Fibroblast of skin of abdomen (primary cell): ENCODE results near the gene SLC7A1. TPM values are rescaled to one million over a fixed set of nuclear protein-coding genes. Genes with fewer than 3 reads are reported as not detected.
"Not testable (repeated sequence)": the region's sequence is repeated elsewhere in the genome, so short reads cannot be mapped to it uniquely, and the experiment has no call there.

Source experiments
- DNase-seq: peaks from one replicate; pipeline ENCODE4 v3.0.0-alpha.2; 2013
- polyA plus RNA-seq, 2 experiments: library from polyadenylated mRNA; unstranded; fragments of 120-200 nt; gene quantifications; one replicate each; pipeline ENCODE4 v1.2.1, GENCODE V29; 2013; ENCODE audit not compliant: insufficient read length in 2 of 2

SLC7A1 gene
- 77.2 TPM for polyA plus RNA-seq (2013, experiment 1 of 2; ENCODE audit: insufficient read length)
- polyA plus RNA-seq (2013, experiment 2 of 2; ENCODE audit: insufficient read length): 73.8 TPM

GRCh38 chr13:29595380-29596063 lies at the start of gene SLC7A1:
Gene SLC7A1, minus strand, starts transcription at chr13:29595688. Its CDS starts 59,500 bp downstream, at chr13:29536188.
- peak; percentile 91 for DNase-seq

DNA sequence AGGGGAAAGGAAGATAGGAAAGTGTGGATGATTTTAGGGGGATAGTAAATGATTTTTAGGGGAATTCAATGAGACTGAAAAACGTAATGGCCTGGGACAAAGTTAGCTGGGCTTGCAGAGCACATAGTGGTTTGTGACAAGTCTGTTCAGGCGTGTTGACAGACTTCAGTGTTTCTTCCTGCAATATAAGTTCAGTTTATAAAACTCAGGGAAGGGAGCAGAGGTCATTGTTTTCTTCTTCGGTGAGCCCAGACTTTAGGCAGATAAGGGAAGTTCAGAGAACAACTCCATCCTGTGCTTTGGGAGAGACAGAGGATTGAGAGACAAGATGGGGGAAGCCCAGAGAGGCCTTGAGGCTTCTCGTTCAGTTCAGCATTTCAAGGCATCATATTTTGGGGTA lies 45.2 kb upstream of the SLC7A1 start:
- no peak for DNase-seq

DNA sequence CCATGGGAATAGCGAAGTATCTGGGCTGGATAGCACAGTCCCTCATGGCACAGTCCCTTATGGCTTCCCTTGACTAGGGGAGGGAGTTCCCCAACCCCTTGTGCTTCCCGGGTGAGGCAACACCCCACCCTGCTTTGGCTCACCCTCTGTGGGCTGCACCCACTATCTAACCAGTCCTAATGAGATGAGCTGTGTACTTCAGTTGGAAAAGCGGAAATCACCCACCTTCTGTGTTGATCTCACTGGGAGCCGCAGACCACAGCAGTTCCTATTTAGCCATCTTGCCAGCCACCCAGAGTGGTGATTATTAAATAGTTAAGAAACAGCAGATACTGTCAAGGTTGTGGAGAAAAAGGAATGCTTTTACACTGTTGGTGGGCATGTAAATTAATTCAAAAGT lies 41.3 kb upstream of the SLC7A1 start:
- not testable (repeated sequence) for DNase-seq

- no peak for DNase-seq
Measured at GRCh38 chr13:29624997-29625396, 29.5 kb upstream of the SLC7A1 start.

GRCh38 chr13:29621841-29622240 lies 26.4 kb upstream of the SLC7A1 start:
- peak; percentile 20 for DNase-seq

DNA sequence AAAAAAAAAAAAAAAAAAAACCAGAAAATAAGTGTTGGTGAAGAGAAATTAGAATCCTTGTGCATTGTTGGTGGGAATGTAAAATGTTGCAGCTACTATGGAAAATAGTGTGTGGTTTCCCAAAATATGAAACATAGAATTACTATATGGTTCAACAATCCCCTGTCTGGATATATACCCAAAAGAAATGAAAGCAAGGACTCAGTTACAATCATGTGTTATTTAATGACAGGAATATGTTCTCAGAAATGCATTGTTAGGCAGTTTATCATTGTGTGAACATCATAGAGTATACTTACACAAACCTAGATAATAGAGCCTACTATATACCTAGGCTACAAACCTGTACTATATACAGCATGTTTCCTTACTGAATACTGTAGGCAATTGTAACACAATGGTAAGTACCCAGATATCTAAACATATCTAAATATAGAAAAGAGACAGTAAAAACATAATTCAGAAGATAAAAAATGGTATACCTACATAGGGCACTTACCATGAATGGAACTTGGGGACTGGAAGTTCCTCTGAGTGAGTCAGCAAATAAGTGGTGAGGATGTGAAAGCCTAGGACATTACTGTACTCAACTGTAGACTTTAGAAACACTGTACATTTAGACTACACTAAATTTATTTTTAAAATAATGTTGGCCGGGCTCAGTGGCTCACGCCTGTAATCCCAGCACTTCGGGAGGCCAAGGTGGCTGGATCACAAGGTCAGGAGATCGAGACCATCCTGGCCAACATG lies 25.7 kb upstream of the SLC7A1 start:
- peak; percentile 71 for DNase-seq

DNA sequence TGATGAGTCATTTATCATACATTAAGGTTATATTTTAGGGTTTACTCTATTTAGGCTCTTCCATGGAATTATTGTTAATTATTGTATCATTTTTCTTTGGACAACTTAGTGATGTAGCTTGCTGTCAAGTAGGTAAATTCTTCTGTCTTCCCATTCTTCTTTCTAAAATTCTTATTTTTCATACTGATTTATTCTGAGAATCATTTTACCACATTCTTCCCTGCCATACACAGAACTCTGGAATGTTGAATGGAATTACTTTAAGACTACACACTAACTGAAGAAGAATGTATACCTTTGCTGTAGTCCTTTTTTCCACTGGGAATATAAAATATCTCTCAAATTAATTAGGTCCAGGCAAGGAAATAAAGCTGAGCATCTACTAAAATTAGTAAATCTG lies 24.5 kb upstream of the SLC7A1 start:
- DNase-seq: peak; percentile 80

- no peak for DNase-seq
Measured at GRCh38 chr13:29613101-29613500, 17.6 kb upstream of the SLC7A1 start.

- peak; percentile 34 for DNase-seq
Measured at GRCh38 chr13:29607465-29607864, 12.0 kb upstream of the SLC7A1 start.

DNA sequence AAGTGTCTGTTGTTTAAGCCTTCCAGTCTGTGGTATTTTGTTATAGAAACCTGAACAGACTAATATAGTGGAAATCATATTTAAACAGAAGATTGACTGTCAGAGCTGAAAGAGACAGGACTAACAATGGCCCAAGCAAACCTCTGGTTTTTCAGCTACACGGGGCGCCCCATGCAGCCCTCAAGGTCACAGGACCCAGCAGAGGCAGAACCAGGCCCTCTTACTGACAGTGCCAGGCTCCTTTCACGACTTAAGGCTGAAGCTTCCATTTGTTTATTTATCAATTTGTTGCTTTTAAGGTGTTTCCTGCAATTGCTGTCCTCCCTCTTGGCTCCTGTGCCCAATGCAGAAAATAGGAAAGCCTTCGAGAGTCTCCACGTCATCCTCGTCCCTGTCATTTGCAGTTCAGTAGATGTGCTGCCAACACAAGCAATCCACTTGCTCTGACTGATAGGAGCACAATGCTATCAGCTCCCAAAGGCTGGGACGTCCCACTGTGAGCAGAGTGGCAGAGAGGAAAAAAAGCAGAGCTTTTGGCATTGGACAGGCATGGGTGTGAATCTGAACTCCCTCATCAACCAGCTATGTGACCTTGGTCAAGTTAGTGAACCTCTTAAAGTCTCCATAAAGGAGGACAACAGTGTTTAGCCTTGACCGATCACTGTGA lies 10.5 kb upstream of the SLC7A1 start:
- DNase-seq: no peak

DNA sequence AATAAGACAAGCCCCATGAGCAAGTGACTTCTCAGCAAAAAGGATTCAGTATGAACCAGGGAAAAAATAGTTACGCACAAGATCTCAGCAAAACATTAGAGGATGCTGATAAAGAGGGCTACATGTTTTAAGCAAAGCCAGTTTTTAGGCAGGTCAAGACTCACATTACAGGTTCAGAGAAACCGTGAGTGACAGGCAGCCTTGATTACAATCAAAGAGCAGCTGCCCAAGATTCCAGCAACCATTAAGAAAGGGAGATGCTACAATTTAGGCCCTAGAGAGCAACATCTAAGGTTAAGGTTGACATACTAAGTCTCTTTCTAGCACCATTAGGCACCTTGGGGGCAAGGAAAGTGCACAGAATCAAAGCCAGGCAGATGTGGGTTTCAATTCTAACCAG lies 2.8 kb upstream of the SLC7A1 start:
- no peak for DNase-seq

GRCh38 chr13:29597706-29598105 lies 2.2 kb upstream of the SLC7A1 start:
- DNase-seq: no peak

DNA sequence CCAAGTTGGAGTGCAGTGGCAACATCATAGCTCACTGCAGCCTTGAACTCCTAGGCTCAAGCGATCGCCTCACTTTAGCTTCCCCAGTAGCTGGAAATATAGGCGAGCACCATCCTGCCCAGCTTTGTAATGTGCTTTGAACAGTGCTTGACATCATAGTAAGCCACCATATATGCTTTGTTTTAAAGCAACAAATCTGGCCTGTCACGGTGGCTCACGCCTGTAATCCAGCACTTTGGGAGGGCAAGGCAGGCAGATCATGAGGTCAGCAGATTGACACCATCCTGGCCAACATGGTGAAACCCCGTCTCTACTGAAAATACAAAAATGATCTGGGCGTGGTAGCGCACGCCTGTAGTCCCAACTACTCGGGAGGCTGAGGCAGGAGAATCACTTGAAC lies 1.8 kb upstream of the SLC7A1 start:
- DNase-seq: no peak

DNA sequence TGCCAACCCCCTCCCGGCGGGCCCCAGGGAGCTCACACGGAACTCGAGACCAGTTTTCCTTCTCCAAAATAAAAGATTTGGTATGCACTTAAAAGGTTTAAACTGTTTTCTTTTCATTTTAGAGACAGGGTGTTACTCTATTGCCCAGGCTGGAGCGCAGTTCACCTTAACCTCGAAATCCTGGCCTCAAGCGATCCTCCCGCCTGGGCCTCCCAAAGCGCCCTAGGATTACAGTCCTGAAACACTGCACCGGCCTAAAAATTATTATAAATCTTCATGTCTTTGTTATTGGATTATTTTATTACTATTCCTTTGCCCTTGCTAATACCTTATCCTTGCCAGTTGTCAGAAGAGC lies 553 bp upstream of the SLC7A1 start:
- DNase-seq: no peak

DNA sequence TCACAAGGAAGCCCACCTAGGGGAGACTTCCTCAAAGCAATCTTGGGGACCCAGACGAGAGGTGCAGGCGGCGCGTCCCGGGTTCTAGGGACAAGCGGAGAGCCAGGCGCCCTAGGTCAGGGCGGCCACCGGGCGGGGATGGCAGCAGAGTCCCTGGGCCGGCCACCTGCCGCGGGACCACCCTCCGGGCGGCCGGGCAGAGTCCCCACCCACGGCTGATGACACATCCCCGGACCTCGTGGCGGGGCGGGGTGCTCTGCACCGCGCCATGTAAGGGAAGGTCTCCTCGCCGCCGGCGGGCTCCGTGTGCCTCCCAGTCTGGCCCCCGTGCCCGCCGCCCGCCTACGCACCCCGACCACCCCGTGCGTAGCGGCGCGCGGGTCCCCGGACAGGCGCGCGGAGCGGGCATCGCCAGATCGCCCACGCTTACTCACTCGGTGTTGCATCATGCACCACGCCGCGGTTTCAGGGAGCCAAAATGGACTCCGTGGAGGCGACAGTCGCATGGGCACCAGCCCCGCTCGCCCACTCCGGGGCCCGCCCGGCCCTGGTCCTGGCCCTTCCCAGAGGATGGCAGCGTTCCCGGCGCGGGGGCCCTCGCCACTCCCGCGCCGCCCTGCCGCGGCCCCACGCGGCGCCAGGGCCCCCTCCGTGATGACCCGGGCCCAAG lies 643 bp downstream of the SLC7A1 start:
- peak; percentile 70 for DNase-seq

DNA sequence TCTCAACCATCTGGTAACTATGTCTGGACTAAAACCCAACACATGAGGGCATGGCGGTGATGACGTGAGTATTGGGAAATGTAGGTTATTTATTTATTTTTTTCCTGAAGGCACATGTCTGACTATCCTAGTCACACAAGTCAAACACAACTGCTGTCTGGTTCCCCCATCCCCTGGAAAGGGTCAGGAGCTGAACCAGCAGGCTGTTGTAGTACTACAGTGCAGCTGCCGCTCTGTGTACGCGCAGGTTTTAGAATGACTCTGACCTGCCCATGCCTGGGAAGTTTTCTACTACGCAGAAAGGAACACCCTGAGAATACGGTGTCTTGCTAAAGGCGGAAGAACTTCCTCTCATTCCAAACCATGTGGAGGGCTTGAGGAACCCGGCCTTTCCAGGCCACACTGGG lies 1.2 kb downstream of the SLC7A1 start:
- peak; percentile 80 for DNase-seq

DNA sequence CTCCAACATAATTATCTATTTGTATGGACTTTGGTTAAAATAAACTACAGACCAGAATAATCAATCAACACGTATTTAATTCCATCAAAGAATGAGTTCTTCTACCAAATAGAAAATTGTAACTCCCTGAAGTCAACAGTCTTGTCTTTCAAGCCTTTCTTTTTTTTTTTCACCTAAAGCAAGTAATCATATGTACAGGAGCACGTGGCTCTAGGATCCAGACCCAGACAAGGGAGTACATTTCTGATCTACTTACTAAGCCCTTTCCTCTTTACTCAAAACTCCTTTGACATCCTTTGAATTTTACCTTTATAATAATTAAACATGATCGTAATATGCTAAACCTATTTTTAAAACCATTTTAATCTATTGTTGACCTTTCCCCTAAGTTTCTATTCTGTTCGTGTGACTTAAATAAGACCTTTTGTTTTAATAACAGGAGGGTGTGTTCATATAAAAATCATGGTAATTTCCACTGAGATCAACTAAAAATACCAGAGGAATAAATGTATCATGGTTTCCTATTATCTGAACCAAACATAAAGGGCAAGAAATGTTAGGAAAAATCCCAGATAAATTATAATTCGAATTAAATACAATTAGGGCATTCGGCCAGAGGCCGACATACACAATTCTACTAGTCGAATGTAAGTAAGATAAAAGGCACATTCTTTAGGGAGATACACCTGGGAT lies 1.7 kb downstream of the SLC7A1 start:
- no peak for DNase-seq

DNA sequence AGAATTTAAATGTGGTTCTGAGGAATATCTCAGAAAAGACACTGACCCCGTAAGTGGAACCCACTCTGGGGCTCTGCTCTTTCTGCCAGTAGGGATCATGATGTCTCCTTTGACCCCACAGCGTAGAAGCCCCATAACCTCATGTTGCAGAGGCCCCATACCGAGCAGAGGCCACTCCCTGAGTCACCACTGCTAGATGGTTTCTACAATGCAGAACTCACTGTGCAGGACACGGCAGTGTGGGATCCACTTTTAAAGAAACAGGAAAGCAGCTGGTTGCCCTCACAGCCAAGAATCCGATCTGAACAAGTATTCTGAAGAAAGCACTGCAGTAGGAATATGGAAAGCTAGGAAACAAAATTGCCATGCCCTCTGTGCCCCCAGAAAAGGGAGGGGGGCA lies 4.2 kb downstream of the SLC7A1 start:
- DNase-seq: no peak

DNA sequence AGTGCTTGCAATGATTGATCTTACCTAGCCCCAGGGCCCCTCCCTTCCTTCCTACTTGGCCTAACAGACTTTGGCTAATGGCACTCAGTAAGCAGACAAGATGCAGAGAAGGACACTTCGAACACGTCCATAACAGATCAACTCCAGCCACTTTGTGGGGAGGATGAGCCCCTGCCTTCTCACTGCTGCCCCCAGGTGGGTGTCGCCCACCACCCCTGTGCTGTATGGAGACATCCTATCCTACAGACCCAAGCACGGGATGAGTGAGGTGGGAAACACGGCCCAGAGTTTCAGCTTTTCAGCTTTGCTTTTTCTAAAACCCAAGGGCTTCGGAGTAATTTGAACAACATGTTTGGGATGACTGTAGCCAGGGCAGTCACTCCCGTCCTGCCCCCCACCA lies 5.5 kb downstream of the SLC7A1 start:
- DNase-seq: no peak

DNA sequence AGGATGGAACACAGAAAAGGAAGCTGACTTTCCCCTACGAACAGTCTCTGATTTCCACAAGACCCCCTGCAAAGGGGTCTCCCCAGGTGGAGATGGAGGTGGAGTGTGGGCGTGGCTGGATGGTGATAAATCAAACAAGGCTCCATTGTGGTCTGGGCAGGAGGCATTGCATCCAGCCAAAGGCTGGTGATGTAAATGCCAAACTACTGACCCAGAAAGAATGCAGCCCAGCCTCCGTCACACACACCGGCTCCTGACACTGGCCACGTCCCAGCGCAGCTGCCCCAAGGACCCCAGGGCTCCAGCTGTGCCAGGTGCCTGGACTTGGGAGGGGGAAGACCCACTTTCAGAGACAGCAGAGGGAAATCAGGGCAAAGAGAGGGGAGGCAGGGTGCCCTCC lies 6.3 kb downstream of the SLC7A1 start:
- DNase-seq: peak; percentile 24

DNA sequence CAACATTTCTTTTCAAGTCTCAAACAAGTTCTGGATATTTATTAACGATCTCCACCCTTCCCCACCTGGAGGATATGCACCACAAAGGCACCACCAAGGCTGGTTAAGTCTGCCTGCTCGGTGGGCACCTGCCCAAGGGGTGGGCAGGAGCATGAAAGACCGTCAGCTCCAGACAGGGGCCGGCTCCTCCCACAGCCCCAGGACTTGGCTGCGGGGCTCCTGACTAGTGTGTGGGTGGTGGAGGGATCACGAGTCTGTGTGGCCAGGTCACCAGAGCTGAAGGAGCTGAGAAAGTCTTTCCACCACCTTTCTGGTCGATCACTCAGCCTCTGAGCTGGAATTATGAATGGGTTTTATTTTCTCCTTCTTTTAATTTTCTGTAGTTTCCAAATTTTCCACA lies 7.8 kb downstream of the SLC7A1 start:
- no peak for DNase-seq

DNA sequence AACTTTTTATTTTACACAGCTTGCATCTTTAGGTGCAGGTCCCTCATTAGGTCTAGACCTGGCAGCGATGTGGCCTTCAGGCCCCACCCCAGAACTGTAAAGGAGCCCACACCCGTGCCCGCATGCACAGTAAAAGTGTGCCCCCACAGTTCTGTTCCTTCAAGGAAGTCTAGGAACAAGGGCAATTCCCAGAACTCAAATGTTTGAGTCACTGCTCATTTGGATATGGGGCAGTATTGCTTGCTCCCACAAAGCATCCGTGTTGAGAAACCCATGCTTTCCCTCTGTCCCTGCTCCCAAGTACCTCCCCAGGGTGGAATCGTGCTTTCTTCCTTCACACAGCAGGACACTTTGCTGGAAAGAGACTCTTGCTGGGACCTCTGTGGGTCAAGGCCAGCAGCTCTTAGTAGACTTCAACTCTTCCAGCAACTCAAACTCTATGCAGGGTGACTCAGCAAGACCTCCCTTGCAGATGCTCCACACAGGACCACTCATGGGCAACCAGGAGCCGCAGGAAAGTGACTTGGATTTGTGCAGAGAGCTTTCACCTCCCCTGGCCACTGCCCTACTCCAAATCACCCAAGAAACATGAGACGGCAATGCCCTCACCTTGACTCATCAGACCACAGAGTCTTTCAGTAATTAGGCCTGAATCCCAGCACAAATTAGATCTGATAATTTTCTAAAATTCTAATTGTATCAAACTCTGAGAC lies 12.3 kb downstream of the SLC7A1 start:
- peak; percentile 78 for DNase-seq
